Glutamatergic neuron (in vitro differentiated cells): ENCODE measurements around the gene SKOR1. TPM values are rescaled to one million over a fixed set of nuclear protein-coding genes. Genes with fewer than 3 reads are reported as not detected.
A peak's percentile ranks its signal among the peaks of the same experiment; 100 is the strongest.

Experiments used
- DNase-seq: peaks from one replicate; pipeline ENCODE4 v3.0.0; 2022
- H3K27ac Mint-ChIP-seq: one replicate; pipeline ENCODE4 v1.8.0; 2020; ENCODE audit warnings: mild to moderate bottlenecking, mixed read lengths, inconsistent platforms; ENCODE audit not compliant: unreplicated experiment
- H3K27me3 Mint-ChIP-seq: one replicate; pipeline ENCODE4 v1.8.0; 2020; ENCODE audit warnings: mild to moderate bottlenecking, moderate library complexity, mixed read lengths, inconsistent platforms; ENCODE audit not compliant: unreplicated experiment
- H3K36me3 Mint-ChIP-seq: one replicate; pipeline ENCODE4 v1.8.0; 2020; ENCODE audit warnings: mild to moderate bottlenecking, mixed read lengths, inconsistent platforms; ENCODE audit not compliant: unreplicated experiment
- H3K4me1 Mint-ChIP-seq: one replicate; pipeline ENCODE4 v1.8.0; 2020; ENCODE audit warnings: mild to moderate bottlenecking, low read depth, mixed read lengths, inconsistent platforms; ENCODE audit not compliant: unreplicated experiment
- H3K4me3 Mint-ChIP-seq: one replicate; pipeline ENCODE4 v1.8.0; 2020; ENCODE audit warnings: mild to moderate bottlenecking, mixed read lengths, inconsistent platforms; ENCODE audit not compliant: unreplicated experiment
- H3K9me3 Mint-ChIP-seq: one replicate; pipeline ENCODE4 v1.8.0; 2020; ENCODE audit warnings: mild to moderate bottlenecking, moderate library complexity, mixed read lengths, inconsistent platforms; ENCODE audit not compliant: unreplicated experiment
- total RNA-seq: library from RNA; stranded (reverse); fragmentation: NEBNext Ultra II Directional; extraction: Animal tissue kit (Norgen Biotek cat#: 25700); gene quantifications from one replicate; pipeline ENCODE4 v1.2.1, GENCODE V29; 2021; ENCODE audit not compliant: unreplicated experiment
- TF ChIP-seq, protein P1 (sequence below): fragments of 200-600 bp; sonication (generic); IDR thresholded peaks from one replicate; pipeline ENCODE4 v1.5.0; 2021; ENCODE audit not compliant: partially characterized antibody, unreplicated experiment

Gene SKOR1
- total RNA-seq, 1 donor from 2014 or later = 4.0 TPM

DNA sequence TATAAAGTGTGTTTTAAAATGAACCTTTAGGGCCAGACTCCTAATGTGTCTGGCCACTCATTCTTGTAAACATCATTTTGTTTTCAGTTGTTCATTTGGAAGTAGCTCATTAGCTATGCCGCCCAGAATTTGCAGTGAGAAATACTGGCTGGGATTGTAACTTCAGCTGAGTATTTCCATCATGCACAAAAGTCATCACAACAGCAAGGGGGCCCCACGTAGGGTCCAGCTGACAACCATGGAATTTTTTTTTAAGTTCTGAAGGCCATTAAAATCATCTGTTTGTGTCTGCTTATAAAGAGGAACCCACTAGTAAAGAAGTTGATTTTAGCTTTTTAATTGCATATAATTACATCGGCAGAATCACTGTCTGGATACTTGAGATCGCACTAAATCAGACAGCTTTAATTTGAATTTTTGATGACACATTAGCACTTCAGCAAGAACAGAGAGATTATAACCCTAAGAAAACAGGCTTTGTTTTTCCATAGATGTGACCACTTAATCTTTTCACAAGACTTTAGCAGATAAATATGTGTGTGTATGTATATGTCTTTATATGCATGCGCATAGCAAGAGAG, 46.3 kb upstream of the SKOR1 start:
- Mint-ChIP-seq H3K27me3 (peaks cover 5% of the 10 kb centered on the region), H3K36me3 (no peaks in the 10 kb centered on the region), H3K9me3 (peaks cover 4% of the 10 kb centered on the region), H3K27ac (no peak overlapping the region), H3K4me1 (peaks cover 74% of the 10 kb centered on the region), H3K4me3 (no peak overlapping the region)
- DNase-seq = no peak
- TF ChIP-seq, protein P1, sequence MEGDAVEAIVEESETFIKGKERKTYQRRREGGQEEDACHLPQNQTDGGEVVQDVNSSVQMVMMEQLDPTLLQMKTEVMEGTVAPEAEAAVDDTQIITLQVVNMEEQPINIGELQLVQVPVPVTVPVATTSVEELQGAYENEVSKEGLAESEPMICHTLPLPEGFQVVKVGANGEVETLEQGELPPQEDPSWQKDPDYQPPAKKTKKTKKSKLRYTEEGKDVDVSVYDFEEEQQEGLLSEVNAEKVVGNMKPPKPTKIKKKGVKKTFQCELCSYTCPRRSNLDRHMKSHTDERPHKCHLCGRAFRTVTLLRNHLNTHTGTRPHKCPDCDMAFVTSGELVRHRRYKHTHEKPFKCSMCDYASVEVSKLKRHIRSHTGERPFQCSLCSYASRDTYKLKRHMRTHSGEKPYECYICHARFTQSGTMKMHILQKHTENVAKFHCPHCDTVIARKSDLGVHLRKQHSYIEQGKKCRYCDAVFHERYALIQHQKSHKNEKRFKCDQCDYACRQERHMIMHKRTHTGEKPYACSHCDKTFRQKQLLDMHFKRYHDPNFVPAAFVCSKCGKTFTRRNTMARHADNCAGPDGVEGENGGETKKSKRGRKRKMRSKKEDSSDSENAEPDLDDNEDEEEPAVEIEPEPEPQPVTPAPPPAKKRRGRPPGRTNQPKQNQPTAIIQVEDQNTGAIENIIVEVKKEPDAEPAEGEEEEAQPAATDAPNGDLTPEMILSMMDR = no peak

DNA sequence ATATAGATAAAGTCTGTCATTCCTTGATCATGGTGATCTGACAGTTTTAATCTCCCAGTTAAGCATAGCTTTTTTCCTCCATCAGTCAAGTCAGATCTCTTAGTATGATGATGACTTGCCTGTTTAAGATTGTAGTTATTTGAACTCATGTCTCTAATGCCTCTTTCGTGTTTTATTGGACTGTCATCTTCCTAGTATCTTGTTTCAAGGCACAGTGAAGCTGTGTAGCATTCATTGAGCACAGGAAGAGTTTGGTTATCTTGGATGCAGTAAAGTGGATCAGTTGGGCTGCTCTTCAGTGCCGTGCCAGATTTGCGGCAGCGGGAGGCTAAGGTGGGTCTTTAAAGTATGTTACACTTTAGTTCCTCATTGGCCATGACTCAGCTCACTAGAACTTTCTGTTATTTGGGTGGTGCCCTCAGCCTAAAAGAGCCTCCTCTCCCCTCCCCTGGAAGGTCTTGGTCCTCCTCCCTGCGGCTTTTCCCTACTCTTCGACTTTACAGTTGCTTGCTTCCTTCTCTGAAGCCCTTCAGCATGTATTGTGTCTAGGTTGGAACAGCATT, 45.7 kb upstream of the SKOR1 start:
- no peaks in the 10 kb centered on the region for H3K36me3 Mint-ChIP-seq
- peak overlapping the region; percentile 18 for H3K4me3 Mint-ChIP-seq
- TF ChIP-seq, protein P1 = no peak
- DNase-seq = no peak
- H3K4me1 Mint-ChIP-seq = peaks cover 77% of the 10 kb centered on the region
- peak overlapping the region; percentile 72 for H3K27ac Mint-ChIP-seq
- H3K9me3 Mint-ChIP-seq = peaks cover 7% of the 10 kb centered on the region
- peaks cover 5% of the 10 kb centered on the region for H3K27me3 Mint-ChIP-seq

DNA sequence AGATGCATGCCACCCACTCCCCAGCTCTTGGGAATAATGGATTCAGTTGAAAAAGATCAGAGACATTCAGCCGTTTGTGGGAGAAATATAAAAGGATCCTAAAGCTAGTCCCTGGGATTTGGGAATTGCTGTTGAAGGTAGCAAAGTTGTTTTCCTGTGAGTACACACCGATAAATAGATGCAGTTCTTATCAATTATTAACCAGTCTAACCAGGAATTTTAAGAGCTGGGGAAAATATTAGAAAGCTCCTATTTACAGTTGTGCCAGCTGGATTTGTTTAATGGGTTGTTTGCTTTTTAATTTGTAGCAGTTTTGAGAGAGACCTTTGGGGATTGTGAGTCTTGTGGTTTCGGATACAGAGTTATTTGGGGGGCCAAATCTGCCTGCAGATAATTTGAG, 44.2 kb upstream of the SKOR1 start:
- peaks cover 81% of the 10 kb centered on the region for H3K4me1 Mint-ChIP-seq
- peak overlapping the region; percentile 95 for H3K27ac Mint-ChIP-seq
- H3K36me3 Mint-ChIP-seq = no peaks in the 10 kb centered on the region
- H3K9me3 Mint-ChIP-seq = peaks cover 8% of the 10 kb centered on the region
- H3K4me3 Mint-ChIP-seq = peak overlapping the region; percentile 1
- peaks cover 5% of the 10 kb centered on the region for H3K27me3 Mint-ChIP-seq
- no peak for DNase-seq
- TF ChIP-seq, protein P1 = no peak

DNA sequence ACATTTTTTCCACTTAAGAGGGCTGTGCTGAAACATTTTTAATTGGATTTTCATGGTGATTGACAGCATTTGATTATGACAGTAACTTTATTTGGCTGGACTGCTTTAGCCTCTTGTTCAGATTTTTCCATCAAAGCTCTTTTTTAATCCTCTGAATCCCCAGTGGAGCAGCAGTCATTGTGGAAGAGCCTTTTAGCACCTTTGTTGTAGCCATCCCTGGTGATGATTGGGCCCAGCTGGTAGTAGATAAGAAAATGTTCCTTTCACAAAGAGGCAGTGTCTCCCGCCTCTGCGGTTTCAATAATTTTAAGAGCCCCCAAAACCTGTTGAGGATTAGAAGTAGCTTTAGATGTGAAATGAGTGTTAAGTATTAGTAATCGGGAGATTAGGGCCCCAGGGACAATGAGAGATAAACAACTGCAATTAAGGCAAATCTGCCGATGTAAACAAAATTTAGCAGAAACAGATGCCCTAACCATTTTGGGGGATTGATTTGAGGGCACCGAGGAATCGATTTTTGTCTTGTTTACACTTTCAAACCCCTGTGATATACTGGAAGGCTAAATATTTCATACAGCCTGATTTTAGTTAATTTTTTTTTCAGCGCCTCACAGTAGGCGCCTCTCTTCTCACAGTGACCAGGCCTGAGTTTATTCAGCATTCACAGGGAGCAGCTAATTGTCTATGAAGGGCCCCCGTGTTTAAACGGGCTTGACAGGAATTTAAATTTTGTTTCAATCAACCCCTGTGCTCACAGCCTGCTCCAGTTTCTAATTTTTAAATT, 43.2 kb upstream of the SKOR1 start:
- Mint-ChIP-seq H3K4me3 (peak overlapping the region; percentile 76), H3K27ac (peak overlapping the region; percentile 95), H3K4me1 (peaks cover 73% of the 10 kb centered on the region), H3K9me3 (peaks cover 8% of the 10 kb centered on the region), H3K27me3 (peaks cover 5% of the 10 kb centered on the region), H3K36me3 (no peaks in the 10 kb centered on the region)
- TF ChIP-seq, protein P1 = no peak
- no peak for DNase-seq

DNA sequence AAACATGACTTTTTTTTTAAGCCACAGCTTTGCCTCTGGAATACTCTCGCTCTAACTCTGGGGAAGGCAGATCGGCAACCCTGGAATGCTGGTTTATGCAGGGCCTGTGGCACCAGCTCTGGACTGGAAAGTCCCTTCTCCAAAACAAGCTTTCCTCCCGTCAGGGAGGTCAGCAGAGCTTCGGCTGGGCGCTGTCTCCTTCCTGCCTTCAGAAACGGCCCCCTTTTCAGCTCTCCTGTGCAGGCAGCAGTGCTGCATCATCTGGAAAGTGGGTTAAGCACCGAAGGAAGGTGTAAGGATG, 42.7 kb upstream of the SKOR1 start:
- no peak for DNase-seq
- Mint-ChIP-seq H3K27ac (peak overlapping the region; percentile 95), H3K9me3 (peaks cover 8% of the 10 kb centered on the region), H3K4me1 (peaks cover 71% of the 10 kb centered on the region), H3K27me3 (peaks cover 5% of the 10 kb centered on the region), H3K4me3 (peak overlapping the region; percentile 69), H3K36me3 (no peaks in the 10 kb centered on the region)
- TF ChIP-seq, protein P1 = no peak
